HepG2 (cell line): Measurements from ENCODE around the gene PIM3. TPM values are rescaled to one million over a fixed set of nuclear protein-coding genes. Genes with fewer than 3 reads are reported as not detected.

ENCODE experiments used
- FOSL2 ChIP-seq: sonication (generic); formaldehyde crosslinking; IDR thresholded peaks from 2 replicates; pipeline ENCODE4 v1.4.0; 2020; ENCODE audit warnings: missing genetic modification reagents
- GTF2F1 ChIP-seq: fragments of 150-350 bp; IDR thresholded peaks from 2 replicates; pipeline ENCODE4 v1.6.1; 2014; ENCODE audit warnings: low read length
- IRF1 ChIP-seq: sonication (generic); formaldehyde crosslinking; IDR thresholded peaks from 2 replicates; pipeline ENCODE4 v1.4.0; 2020; ENCODE audit warnings: low read depth, mild to moderate bottlenecking, missing genetic modification reagents
- ISL2 ChIP-seq: sonication (generic); formaldehyde crosslinking; IDR thresholded peaks from 2 replicates; pipeline ENCODE4 v1.5.0; 2020; ENCODE audit warnings: missing genetic modification reagents
- KDM5A ChIP-seq: fragments of 200-600 bp; sonication (generic); IDR thresholded peaks from 2 replicates; pipeline ENCODE4 v1.7.0; 2018; ENCODE audit warnings: antibody characterized with exemption, mild to moderate bottlenecking, low read length, borderline replicate concordance
- MIXL1 ChIP-seq: IDR thresholded peaks from 2 replicates; pipeline ENCODE4 v1.6.1; 2016
- POGZ ChIP-seq: sonication (generic); formaldehyde crosslinking; IDR thresholded peaks from 2 replicates; pipeline ENCODE4 v1.4.0; 2020; ENCODE audit warnings: mild to moderate bottlenecking, missing genetic modification reagents
- SRF ChIP-seq: IDR thresholded peaks from 2 replicates; pipeline ENCODE4 v1.6.1; 2011; ENCODE audit warnings: mild to moderate bottlenecking, low read depth, low read length, moderate library complexity
- TBL1XR1 ChIP-seq: fragments of 150-350 bp; IDR thresholded peaks from 2 replicates; pipeline ENCODE4 v1.6.1; 2014; ENCODE audit warnings: borderline replicate concordance, low read length; ENCODE audit not compliant: partially characterized antibody
- TCF7 ChIP-seq: sonication (generic); IDR thresholded peaks from 2 replicates; pipeline ENCODE4 v1.6.1; 2016; ENCODE audit warnings: antibody characterized with exemption, low read depth
- TFDP1 ChIP-seq: IDR thresholded peaks from 2 replicates; pipeline ENCODE4 v1.6.1; 2016; ENCODE audit warnings: missing compliant biosample characterization, missing genetic modification reagents, borderline replicate concordance
- ZBTB10 ChIP-seq: sonication (generic); formaldehyde crosslinking; IDR thresholded peaks from 2 replicates; pipeline ENCODE4 v1.4.0; 2020; ENCODE audit warnings: missing genetic modification reagents, borderline replicate concordance
- ZBTB39 ChIP-seq: sonication (generic); formaldehyde crosslinking; IDR thresholded peaks from 2 replicates; pipeline ENCODE4 v1.5.0; 2020; ENCODE audit warnings: missing genetic modification reagents
- ZNF296 ChIP-seq: sonication (generic); formaldehyde crosslinking; conservative IDR thresholded peaks from 2 replicates; pipeline ENCODE4 v1.5.0; 2020; ENCODE audit warnings: mild to moderate bottlenecking, missing genetic modification reagents
- ZNF687 ChIP-seq: sonication (generic); formaldehyde crosslinking; IDR thresholded peaks from 2 replicates; pipeline ENCODE4 v1.5.1; 2020; ENCODE audit warnings: mild to moderate bottlenecking, missing genetic modification reagents, moderate library complexity
- ZNF746 ChIP-seq: sonication (generic); formaldehyde crosslinking; IDR thresholded peaks from 2 replicates; pipeline ENCODE4 v1.8.0; 2022; ENCODE audit warnings: mild to moderate bottlenecking, missing genetic modification reagents
- polyA plus RNA-seq, 8 experiments: library from polyadenylated mRNA; depleted of rRNA in 3 of 8; stranded (reverse) in 7 of 8; unstranded in 1 of 8; fragments of >200 nt; fragmentation: Illumina TruSeq in 4 of 8; extraction: Trizol in 4 of 8; gene quantifications; 2 replicates each; pipeline versions ENCODE4 v1.2.1 to v1.2.3, GENCODE V29; 2011 to 2016; ENCODE audit warnings: low read depth in 4 of 8, missing spikeins in 1 of 8, mixed read lengths in 1 of 8; ENCODE audit not compliant: insufficient read depth in 1 of 8
- total RNA-seq, 5 experiments: library from RNA; depleted of rRNA; stranded (reverse); fragments of >200 nt; fragmentation: Illumina TruSeq; extraction: Trizol; gene quantifications; 2 replicates each; pipeline ENCODE4 v1.2.3, GENCODE V29; 2016; ENCODE audit warnings: low read depth in 1 of 5

The PIM3 gene
- total and polyA plus RNA-seq, 2 of the 13 experiments (the other 11 are each of a cell fraction or from before 2014, with no cell fraction given) = 21.6 to 31.2 TPM

- TF ChIP-seq ZBTB10 = peak; percentile 80; the same call in 1 of the 2 replicates
- peak; percentile 87 for TF ChIP-seq TBL1XR1
- peak; percentile 97 for TF ChIP-seq FOSL2 (CRISPR knock-in tag)
- TF ChIP-seq ZNF296 (CRISPR knock-in tag) = 0 out of 2 replicates have a peak, but pooled peaks have one; percentile 44
- peak; percentile 48; the same call in 1 of the 2 replicates for TF ChIP-seq ISL2 (CRISPR knock-in tag)
- TF ChIP-seq KDM5A = no peak
- no peak for TF ChIP-seq GTF2F1
- TF ChIP-seq IRF1 = no peak
- TF ChIP-seq ZNF687 (CRISPR knock-in tag) = peak; percentile 76
- no peak for TF ChIP-seq TCF7
- TF ChIP-seq ZBTB39 (CRISPR knock-in tag) = no peak
- TF ChIP-seq SRF = no peak
- peak; percentile 69; the same call in 1 of the 2 replicates for TF ChIP-seq TFDP1 (CRISPR knock-in tag)
- TF ChIP-seq POGZ (CRISPR knock-in tag) = 0 out of 2 replicates have a peak, but pooled peaks have one; percentile 14
- peak; percentile 87 for TF ChIP-seq ZNF746
- 0 out of 2 replicates have a peak, but pooled peaks have one; percentile 48 for TF ChIP-seq MIXL1 (CRISPR knock-in tag)
Measured at GRCh38 chr22:49936018-49936972, 24.3 kb upstream of the PIM3 start (continued).
